OCI-LY7 (cell line): ENCODE data around the gene BSG.

Experiments used
- EZH2phosphoT487 ChIP-seq: fragments of 200-600 bp; sonication (generic); IDR thresholded peaks from 2 replicates; pipeline ENCODE4 v1.6.1; 2018; ENCODE audit warnings: low read depth, borderline replicate concordance, mild to moderate bottlenecking, mixed run types, antibody characterized with exemption, low read length, moderate library complexity, mixed read lengths
- TF ChIP-seq, protein P1 (sequence below): fragments of 200-600 bp; sonication (generic); conservative IDR thresholded peaks from 2 replicates; pipeline ENCODE4 v1.5.1; 2014; ENCODE audit warnings: mild to moderate bottlenecking, antibody characterized with exemption, low read length, moderate library complexity, mixed read lengths

GRCh38 chr19:597406-598315 lies 25.3 kb downstream of the BSG start:
- TF ChIP-seq, protein P1, sequence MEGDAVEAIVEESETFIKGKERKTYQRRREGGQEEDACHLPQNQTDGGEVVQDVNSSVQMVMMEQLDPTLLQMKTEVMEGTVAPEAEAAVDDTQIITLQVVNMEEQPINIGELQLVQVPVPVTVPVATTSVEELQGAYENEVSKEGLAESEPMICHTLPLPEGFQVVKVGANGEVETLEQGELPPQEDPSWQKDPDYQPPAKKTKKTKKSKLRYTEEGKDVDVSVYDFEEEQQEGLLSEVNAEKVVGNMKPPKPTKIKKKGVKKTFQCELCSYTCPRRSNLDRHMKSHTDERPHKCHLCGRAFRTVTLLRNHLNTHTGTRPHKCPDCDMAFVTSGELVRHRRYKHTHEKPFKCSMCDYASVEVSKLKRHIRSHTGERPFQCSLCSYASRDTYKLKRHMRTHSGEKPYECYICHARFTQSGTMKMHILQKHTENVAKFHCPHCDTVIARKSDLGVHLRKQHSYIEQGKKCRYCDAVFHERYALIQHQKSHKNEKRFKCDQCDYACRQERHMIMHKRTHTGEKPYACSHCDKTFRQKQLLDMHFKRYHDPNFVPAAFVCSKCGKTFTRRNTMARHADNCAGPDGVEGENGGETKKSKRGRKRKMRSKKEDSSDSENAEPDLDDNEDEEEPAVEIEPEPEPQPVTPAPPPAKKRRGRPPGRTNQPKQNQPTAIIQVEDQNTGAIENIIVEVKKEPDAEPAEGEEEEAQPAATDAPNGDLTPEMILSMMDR: no peak
- no peak for TF ChIP-seq EZH2phosphoT487
